GM12878 (cell line): ENCODE results near the gene TRIM37. TPM values are rescaled to one million over a fixed set of nuclear protein-coding genes. Genes with fewer than 3 reads are reported as not detected.

Experiments used
- BHLHE40 ChIP-seq, 2 experiments: fragments of 450-650 bp in 1 of 2; IDR thresholded peaks; 2 replicates each; pipeline ENCODE4 v1.6.1; 2011 to 2017; ENCODE audit warnings: low read depth in 2 of 2, borderline replicate concordance in 1 of 2, improper control_type of control experiment in 1 of 2, low read length in 1 of 2, mild to moderate bottlenecking in 1 of 2
- EED ChIP-seq: sonication (generic); IDR thresholded peaks from 2 replicates; pipeline ENCODE4 v1.6.1; 2016; ENCODE audit warnings: antibody characterized with exemption, low read depth
- ELK1 ChIP-seq: IDR thresholded peaks from 2 replicates; pipeline ENCODE4 v1.6.1; 2012; ENCODE audit warnings: low read depth, low read length, improper control_type of control experiment
- EP300 ChIP-seq, 2 experiments: fragments of 150-350 bp in 1 of 2; IDR thresholded peaks; 2 replicates each; pipeline ENCODE4 v1.6.1; 2011 to 2012; ENCODE audit warnings: low read depth in 2 of 2, low read length in 2 of 2, borderline replicate concordance in 1 of 2, improper control_type of control experiment in 1 of 2, inconsistent platforms in 1 of 2; ENCODE audit not compliant: control insufficient read depth in 1 of 2
- FOXK2 ChIP-seq: fragments of 450-650 bp; IDR thresholded peaks from 2 replicates; pipeline ENCODE4 v1.6.1; 2017; ENCODE audit warnings: mild to moderate bottlenecking, moderate library complexity
- GATAD2B ChIP-seq: fragments of 450-650 bp; conservative IDR thresholded peaks from 2 replicates; pipeline ENCODE4 v1.6.1; 2017; ENCODE audit warnings: low read depth, mild to moderate bottlenecking, moderate library complexity
- HSF1 ChIP-seq: fragments of 150-350 bp; IDR thresholded peaks from 2 replicates; pipeline ENCODE4 v1.6.1; 2014; ENCODE audit warnings: mild to moderate bottlenecking, low read depth, low read length
- JUNB ChIP-seq: IDR thresholded peaks from 2 replicates; pipeline ENCODE4 v1.6.1; 2016; ENCODE audit warnings: antibody characterized with exemption, mild to moderate bottlenecking
- LARP7 ChIP-seq: fragments of 450-650 bp; IDR thresholded peaks from 2 replicates; pipeline ENCODE4 v1.6.1; 2017; ENCODE audit warnings: mild to moderate bottlenecking
- MAX ChIP-seq: IDR thresholded peaks from 2 replicates; pipeline ENCODE4 v1.6.1; 2012; ENCODE audit warnings: low read depth, low read length, improper control_type of control experiment
- MYC ChIP-seq: IDR thresholded peaks from 2 replicates; pipeline ENCODE4 v1.6.1; 2011; ENCODE audit warnings: mild to moderate bottlenecking, low read length, moderate library complexity, inconsistent platforms; ENCODE audit not compliant: insufficient read depth, insufficient replicate concordance, insufficient read length, severe bottlenecking
- NKRF ChIP-seq: fragments of 450-650 bp; conservative IDR thresholded peaks from 2 replicates; pipeline ENCODE4 v1.6.1; 2017; ENCODE audit warnings: mild to moderate bottlenecking, moderate library complexity
- RAD51 ChIP-seq: fragments of 450-650 bp; IDR thresholded peaks from 2 replicates; pipeline ENCODE4 v1.6.1; 2016; ENCODE audit warnings: moderate library complexity, mild to moderate bottlenecking, inconsistent platforms
- SMAD5 ChIP-seq: IDR thresholded peaks from 2 replicates; pipeline ENCODE4 v1.6.1; 2016; ENCODE audit warnings: antibody characterized with exemption, low read depth
- SMARCA5 ChIP-seq: fragments of 450-650 bp; IDR thresholded peaks from 2 replicates; pipeline ENCODE4 v1.6.1; 2017; ENCODE audit warnings: mild to moderate bottlenecking
- SREBF1 ChIP-seq: IDR thresholded peaks from 2 replicates; pipeline ENCODE4 v1.6.1; 2012; ENCODE audit warnings: mild to moderate bottlenecking, low read length
- TARDBP ChIP-seq: IDR thresholded peaks from 2 replicates; pipeline ENCODE4 v1.6.1; 2016; ENCODE audit warnings: borderline replicate concordance
- polyA plus RNA-seq, 11 experiments: library from polyadenylated mRNA; depleted of rRNA in 4 of 11; unstranded in 6 of 11; stranded (reverse) in 5 of 11; fragments of >200 nt; fragmentation: Nextera tagmentation in 4 of 11; fragmentation: Illumina TruSeq in 1 of 11; extraction: Ambion mirVana in 4 of 11; extraction: Trizol in 1 of 11; gene quantifications; 1 replicate in 1 of 11; 2 replicates in 10 of 11; pipeline versions ENCODE4 v1.2.1 to v1.2.3, GENCODE V29; 2011 to 2016; ENCODE audit warnings: inconsistent platforms in 2 of 11, missing spikeins in 2 of 11, low read depth in 1 of 11
- total RNA-seq, 4 experiments: library from RNA; depleted of rRNA in 3 of 4; stranded (reverse); fragments of >200 nt in 3 of 4; fragmentation: Illumina TruSeq in 1 of 4; extraction: Trizol in 1 of 4; gene quantifications; 2 replicates each; pipeline versions ENCODE4 v1.2.1 to v1.2.3, GENCODE V29; 2013 to 2021
- TF ChIP-seq, protein P1 (sequence below): fragments of 450-650 bp; IDR thresholded peaks from 2 replicates; pipeline ENCODE4 v1.6.1; 2017; ENCODE audit warnings: mild to moderate bottlenecking, moderate library complexity
- TF ChIP-seq, protein P2 (sequence below): fragments of 450-650 bp; IDR thresholded peaks from 2 replicates; pipeline ENCODE4 v1.6.1; 2014; ENCODE audit warnings: mild to moderate bottlenecking

TRIM37 gene
- total and polyA plus RNA-seq, 10 of the 15 experiments (the other 5 are each of a cell fraction or from before 2014, with no cell fraction given), result 4.8 to 20.6 (median 18.1) TPM

DNA sequence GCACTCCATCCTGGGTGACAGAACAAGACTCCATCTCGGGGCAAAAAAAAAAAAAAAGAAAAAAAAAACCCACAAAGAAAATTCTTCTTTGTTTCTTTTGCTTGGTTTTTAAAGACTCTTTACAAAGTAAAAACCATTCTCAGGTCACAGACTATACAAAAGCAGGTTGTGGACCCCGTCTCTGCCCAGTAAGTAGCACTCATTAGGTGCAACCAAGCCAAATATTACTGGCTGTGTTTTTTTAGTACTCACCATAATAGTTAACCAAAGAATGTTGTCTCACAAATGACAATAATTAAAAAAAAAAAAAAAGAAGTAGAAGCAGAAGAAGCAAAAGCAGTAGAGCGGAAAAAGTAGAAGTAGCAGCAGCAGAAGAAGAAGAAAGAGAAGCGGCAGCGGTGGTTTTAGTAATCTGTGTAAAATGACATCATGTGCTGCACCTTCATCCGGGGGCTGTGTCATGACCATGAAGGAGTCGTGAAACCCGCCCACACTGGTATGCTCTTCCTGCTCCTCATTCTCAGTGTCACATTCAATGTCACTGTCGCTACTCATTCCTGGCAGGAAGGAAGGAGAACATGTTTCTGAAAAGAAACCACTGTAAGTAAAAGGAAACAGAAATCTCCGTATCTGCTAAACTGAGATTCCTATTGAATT, 105.4 kb downstream of the TRIM37 start (continued):
- TF ChIP-seq, protein P1, sequence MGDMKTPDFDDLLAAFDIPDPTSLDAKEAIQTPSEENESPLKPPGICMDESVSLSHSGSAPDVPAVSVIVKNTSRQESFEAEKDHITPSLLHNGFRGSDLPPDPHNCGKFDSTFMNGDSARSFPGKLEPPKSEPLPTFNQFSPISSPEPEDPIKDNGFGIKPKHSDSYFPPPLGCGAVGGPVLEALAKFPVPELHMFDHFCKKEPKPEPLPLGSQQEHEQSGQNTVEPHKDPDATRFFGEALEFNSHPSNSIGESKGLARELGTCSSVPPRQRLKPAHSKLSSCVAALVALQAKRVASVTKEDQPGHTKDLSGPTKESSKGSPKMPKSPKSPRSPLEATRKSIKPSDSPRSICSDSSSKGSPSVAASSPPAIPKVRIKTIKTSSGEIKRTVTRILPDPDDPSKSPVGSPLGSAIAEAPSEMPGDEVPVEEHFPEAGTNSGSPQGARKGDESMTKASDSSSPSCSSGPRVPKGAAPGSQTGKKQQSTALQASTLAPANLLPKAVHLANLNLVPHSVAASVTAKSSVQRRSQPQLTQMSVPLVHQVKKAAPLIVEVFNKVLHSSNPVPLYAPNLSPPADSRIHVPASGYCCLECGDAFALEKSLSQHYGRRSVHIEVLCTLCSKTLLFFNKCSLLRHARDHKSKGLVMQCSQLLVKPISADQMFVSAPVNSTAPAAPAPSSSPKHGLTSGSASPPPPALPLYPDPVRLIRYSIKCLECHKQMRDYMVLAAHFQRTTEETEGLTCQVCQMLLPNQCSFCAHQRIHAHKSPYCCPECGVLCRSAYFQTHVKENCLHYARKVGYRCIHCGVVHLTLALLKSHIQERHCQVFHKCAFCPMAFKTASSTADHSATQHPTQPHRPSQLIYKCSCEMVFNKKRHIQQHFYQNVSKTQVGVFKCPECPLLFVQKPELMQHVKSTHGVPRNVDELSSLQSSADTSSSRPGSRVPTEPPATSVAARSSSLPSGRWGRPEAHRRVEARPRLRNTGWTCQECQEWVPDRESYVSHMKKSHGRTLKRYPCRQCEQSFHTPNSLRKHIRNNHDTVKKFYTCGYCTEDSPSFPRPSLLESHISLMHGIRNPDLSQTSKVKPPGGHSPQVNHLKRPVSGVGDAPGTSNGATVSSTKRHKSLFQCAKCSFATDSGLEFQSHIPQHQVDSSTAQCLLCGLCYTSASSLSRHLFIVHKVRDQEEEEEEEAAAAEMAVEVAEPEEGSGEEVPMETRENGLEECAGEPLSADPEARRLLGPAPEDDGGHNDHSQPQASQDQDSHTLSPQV, result no peak
- TF ChIP-seq EP300 (IDR thresholded peaks at IDR 0.05; ENCODE audit: borderline replicate concordance in 1 of 2, control insufficient read depth in 1 of 2, low read depth in 2 of 2, low read length in 2 of 2) (peak; percentile 67 to 92), TARDBP (no peak), NKRF (no peak; the same call in 1 of the 2 replicates), EED (peak; percentile 98), MYC (no peak), BHLHE40 (IDR thresholded peaks at IDR 0.05; ENCODE audit: borderline replicate concordance in 1 of 2, low read depth in 2 of 2, low read length in 1 of 2) (peak; percentile 68 to 72; a peak in 2 of 4 replicates), HSF1 (no peak), MAX (no peak), FOXK2 (no peak), SREBF1 (no peak), SMARCA5 (no peak), JUNB (peak; percentile 96), RAD51 (peak; percentile 71; the same call in 1 of the 2 replicates), LARP7 (no peak), SMAD5 (no peak), GATAD2B (peak; percentile 42; the same call in 1 of the 2 replicates), ELK1 (no peak)
- TF ChIP-seq, protein P2, sequence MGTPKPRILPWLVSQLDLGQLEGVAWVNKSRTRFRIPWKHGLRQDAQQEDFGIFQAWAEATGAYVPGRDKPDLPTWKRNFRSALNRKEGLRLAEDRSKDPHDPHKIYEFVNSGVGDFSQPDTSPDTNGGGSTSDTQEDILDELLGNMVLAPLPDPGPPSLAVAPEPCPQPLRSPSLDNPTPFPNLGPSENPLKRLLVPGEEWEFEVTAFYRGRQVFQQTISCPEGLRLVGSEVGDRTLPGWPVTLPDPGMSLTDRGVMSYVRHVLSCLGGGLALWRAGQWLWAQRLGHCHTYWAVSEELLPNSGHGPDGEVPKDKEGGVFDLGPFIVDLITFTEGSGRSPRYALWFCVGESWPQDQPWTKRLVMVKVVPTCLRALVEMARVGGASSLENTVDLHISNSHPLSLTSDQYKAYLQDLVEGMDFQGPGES, result no peak
